Measurements from ENCODE around the gene NF1.
"Not testable (repeated sequence)": the region's sequence is repeated elsewhere in the genome, so short reads cannot be mapped to it uniquely, and the experiment has no call there.

The NF1 gene

DNA sequence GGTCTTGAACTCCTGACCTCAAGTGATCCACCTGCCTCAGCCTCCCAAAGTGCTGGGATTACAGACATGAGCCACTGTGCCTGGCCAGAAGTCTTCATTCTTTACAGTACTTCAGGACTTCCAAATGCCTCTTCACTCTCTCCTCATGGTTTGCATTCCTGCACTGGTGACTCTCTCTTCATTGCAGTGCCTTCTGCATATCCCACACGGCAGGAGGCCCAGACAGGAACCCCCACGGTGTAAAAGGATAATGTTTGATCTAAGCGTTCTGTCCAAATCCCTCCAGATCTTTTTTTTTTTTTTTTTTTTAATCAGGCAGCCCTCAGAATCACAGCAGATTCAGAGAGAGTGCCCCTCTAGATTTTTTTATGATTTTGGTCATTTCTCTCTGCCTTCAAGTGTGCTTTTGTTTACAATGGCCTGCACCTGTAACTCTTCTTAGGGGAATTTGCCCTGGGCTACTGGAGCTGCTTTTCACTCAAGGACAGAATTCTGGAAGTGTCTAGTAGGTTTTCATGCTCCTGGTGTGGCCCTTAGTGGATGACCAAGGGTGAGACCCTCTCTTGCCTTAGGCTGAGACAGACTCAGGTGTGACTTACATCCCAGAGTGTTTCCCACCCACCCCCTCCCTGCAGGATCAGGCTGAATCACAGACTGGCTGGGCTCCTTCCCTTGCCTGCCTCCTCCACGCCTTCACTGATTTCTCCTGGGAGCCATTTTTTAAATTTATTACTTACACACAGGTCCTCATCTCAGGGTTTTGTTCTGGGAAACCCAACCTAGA is 19.8 kb upstream of the NF1 start:
- in situ Hi-C loops (cut with MboI; ENCODE audit: low sequenced_read_pairs): no loop called here

DNA sequence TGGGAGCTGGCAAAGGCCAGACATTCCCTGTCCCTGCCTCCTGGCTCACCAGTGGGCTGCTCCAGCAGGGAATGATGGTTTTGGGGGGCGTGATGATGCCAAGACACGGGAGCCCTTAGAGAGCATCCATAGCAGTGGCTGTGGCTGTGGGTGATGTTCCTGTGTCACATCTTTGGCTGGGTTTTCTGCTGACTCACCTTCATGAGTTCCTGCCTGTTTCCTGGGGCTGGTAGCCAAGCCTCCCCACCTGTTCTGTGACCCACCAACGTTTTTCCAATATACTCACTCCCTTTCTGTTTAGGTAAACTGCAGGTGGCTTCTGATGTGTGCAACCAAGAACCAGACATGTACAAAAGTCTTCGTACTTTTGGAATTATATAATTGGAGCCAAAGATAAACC is 16.5 kb upstream of the NF1 start:
- in situ Hi-C loops (cut with MboI; ENCODE audit: low sequenced_read_pairs): no loop called here

DNA sequence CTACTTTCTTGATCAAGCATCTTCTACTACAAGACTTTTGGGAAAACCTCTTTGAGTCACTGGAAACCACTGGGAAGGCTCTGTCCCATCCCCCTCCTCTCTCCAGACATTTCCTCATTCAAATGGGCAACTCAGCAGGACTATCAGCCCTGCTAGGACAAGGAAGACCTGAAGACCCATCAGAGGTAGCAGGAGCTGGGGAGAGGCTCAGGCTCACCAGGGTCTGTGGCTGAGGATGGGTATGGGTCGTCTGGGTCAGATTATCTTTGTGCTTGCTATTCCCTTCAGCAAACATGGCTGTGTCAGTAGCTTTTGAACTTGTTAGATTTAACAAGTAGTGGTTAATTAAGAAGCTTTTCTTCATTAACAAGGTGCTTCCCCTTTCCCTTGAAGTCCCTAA is 15.0 kb upstream of the NF1 start:
- in situ Hi-C loops (cut with MboI; ENCODE audit: low sequenced_read_pairs): no loop called here

DNA sequence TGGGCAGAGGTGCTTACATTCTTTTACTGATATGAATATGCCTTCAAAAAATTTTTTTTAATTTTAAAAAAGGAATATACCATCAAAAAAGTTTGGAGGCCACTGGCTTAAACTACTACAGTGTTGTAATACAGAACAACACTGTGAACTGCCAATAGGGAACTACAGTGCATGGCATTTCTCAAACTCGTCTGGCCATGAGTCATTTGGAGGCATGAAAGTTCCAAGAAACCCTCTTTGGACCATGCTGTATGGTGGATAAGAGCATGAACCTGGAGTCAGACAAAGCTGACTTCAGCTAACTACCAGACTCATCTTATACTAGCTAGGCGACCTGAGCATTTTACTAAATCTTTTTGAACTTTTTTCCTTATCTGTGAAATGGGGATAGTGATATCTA is 9.2 kb upstream of the NF1 start:
- in situ Hi-C loops (cut with MboI; ENCODE audit: low sequenced_read_pairs): no loop called here

DNA sequence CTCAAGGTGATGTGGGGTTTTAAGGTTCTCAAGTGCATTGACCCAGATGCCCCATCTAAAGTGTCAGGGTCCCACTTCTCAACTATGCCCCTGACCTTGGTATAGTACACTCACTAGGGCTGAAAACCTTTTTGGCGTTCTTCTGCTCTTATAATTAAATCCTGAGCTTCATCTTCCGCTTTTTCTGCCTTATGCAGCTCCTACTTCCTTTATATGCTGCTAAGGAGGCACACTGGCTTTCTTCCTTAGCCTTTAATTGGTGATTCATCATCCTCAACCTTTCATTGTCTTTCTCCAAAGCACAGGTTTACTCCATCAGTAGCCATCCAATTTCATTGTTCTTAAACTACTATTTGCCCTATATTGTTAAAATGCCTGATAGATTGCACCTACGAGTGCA is 5.3 kb upstream of the NF1 start:
- in situ Hi-C loops (cut with MboI; ENCODE audit: low sequenced_read_pairs): no loop called here

DNA sequence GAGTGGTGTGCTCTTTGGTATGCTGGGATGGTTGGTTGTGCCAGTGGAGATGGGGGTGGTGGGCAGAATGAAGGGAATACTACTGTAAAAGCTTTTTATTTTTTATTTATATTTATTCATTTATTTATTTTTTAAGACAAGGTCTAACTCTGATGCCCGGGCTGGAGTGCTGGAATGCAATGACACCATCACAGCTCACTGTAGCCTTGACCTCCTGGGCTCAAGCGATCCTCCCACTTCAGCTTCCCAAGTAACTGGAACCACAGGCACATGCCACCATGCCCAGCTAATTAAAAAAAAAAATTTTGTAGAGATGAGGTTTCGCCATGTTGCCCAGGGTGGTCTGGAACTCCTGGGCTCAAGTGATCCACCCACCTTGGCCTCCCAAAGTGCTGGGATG is 4.1 kb upstream of the NF1 start:
- in situ Hi-C loops (cut with MboI; ENCODE audit: low sequenced_read_pairs): not testable (repeated sequence)

DNA sequence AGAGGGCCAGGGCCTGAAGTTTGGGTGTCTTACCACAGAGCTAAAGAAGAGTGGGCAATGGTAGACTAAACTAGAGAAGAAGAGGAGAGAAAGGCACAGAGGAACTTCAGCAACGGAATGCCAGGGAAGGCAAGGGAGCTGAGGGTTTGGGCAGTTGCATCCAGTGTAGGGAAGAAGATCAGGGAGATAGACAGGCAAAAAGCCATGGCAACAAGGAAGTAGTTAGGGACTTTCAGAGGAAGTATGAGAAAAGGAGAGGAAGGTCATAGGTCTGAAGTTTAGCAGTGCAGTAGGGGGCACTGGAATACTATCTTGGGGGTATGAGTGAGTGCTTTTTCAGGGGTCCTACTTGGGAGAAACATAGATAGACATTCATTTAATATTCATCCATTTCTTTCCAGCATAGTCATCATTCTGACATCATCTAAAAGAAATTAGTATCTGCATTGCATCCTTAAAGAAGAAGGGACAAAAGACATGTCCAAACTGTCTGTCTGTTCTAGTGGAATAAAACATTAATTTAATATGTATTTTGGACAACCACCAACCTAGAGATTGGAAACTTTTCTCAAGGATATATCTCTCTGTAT is 2.2 kb upstream of the NF1 start:
- in situ Hi-C loops (cut with MboI; ENCODE audit: low sequenced_read_pairs): no loop called here

DNA sequence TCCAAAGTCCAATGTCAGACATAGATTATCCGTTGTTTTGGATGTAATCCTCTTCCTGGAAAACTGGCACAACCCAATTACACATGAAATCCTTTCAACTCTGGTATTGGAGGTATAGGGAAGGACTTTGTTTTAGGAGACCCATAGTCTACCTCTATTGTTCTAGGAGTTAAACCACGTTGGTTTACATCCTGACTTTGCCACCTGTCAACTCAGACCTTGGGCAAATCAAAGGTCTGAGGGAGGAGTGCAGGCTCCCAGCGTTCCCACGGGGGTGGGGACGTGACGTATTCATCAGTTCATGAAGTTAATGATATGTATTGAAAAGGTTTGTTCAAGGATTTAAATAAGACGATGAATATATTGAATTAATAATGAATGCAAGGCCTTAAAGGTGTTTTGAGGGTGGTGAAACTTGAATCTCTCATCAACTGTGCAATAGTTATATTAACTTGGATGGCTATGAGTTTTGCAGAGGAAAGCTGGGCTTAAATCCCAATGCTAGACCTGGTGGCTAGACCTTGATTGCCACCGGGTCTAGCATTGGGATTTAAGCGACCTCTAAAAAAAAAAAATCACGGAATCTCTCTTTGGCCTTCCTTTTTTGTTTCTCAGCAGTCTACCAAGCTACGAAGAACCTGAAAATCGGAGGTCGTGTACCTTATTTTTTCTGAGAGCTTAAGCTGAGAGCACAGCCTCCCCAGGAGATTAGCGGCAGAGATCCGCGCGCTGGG is 744 bp upstream of the NF1 start:
- in situ Hi-C loops (cut with MboI; ENCODE audit: low sequenced_read_pairs): no loop called here

DNA sequence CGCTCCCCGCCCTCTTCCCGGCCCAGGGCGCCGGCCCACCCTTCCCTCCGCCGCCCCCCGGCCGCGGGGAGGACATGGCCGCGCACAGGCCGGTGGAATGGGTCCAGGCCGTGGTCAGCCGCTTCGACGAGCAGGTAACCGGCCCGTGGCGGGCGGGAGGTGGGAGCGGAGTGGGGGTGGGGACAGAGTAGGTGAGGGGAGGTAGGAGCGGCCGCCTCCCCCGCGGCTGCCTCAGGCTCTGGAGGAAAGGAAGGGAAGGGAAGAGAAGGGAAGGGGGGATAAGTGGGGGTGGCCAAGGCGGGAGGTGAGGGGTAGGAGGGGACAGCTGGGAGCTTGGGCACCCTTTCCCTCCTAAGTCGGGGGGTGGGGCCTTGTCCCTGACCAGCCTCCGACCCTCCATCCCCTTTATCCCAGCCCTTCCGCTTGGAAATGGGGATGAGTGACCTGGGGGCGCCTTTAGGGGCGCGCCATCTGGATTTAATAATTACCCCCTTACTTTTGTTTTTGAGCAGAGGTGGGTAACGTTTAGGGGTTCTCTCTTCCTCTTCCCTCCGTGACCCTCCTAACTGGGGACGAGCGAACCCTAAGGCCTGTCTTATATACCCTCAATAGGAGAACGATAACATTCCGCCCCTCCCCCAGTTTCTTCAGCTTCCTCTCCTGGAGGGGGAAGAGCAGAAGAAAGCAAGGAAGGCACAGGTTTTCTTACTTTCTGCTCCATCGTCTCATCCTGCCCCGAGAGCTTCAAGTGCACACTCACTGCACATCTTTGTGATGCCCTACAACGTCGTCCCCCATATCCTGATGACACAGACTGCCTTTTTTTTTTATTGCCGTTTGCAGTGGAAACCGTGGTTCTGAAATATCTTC is 694 bp downstream of the NF1 start:
- in situ Hi-C loops (cut with MboI; ENCODE audit: low sequenced_read_pairs): no loop called here

DNA sequence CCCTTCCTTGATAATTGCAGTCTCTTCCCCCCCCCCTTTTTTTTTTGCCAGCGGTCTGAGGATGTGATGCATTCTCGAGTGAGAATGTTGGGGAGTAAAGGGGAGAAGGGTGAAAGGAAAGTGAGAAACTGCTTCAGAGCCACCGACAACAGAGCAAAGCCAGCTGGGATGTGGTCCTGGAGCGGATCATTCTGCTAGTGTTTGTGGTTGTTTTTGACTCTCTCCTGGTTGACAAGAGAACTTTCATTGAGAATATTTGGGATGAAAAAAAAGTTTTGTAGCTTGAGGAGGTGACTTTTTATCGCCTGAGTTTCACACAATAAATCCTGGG is 1.3 kb downstream of the NF1 start:
- in situ Hi-C loops (cut with MboI; ENCODE audit: low sequenced_read_pairs): no loop called here

DNA sequence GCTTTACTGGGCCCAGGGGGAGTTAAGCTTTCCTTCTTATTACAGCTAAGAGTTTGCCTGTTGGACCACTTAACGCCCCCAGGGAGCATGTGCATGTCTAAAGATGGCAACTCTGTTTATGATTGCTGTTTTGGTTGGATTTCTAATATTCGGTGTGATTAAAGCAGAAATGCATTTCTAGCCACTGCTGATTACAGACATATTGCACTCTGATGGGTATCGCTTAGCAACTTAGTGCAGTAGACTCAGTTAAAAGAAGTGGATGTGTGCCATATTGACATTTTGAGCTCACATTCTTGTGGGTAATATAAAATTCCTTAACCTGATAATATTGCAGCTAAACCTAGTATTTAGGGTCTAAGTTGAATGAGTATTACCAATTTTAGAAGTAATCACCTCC is 4.2 kb downstream of the NF1 start:
- in situ Hi-C loops (cut with MboI; ENCODE audit: low sequenced_read_pairs): no loop called here

DNA sequence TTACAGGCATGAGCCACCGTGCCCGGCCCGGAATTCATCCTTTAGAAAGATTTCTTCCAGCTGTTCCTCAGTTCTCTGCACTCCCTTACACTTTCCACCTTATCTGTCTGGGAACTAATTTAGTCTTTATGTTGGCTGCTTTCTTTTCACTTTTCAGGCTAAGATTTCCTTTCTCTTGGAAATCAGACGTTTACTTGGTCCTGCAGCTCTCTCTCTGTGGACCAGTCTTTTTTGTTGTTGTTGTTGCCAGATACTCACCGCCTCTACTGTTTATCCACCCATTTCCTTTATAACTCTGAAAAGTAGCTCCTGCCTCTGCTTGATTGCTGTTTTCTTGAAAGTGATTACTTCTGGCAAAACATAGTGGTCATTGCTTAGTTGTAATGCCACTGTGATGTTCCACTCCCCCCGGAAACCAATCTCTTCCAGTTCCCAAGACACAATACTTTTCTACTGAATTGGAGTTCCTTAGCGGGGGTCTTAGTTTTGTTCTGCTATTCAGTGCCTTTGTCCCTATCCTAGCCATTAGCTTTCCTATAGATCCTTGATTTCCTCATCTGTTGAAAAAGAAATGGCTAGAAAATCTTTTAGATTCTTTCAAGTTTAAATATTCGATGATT is 6.2 kb downstream of the NF1 start:
- in situ Hi-C loops (cut with MboI; ENCODE audit: low sequenced_read_pairs): no loop called here

DNA sequence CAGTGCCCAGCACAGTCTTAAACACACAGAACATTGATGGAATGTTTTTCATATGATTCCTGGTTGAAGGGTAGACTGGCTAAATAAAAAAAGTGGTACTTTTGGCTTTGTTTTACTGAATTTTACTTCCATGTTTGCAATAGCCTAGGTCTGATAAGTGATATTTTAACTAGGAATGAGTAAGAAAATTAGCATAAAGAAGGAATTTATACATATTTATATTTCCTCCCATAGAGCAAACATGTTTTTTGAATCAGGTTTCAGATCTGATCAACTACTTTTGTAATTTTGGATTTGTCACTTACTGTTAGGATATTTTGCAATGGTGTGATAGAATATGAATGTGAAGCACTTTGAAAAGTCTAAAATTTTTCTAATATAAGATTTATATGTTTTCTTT is 7.2 kb downstream of the NF1 start:
- in situ Hi-C loops (cut with MboI; ENCODE audit: low sequenced_read_pairs): no loop called here

DNA sequence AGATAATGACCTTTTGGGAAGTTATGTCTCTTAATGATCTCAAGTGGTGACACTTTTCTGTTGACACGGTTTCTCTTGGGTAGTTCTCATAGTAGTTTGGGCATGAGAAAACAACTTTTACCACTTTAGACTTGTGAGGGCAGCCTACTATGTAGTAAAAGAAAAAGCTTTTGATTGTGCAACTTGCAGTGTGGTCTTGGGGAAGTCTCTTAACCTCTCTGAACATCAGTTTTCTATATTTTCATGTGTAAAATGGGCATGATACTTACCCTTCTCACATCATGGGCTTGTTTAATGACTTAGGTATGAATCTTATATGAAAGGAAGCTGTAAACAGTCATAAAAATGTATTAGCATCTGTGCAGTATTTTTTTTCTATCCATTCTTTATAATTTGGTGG is 11.2 kb downstream of the NF1 start:
- in situ Hi-C loops (cut with MboI; ENCODE audit: low sequenced_read_pairs): no loop called here

DNA sequence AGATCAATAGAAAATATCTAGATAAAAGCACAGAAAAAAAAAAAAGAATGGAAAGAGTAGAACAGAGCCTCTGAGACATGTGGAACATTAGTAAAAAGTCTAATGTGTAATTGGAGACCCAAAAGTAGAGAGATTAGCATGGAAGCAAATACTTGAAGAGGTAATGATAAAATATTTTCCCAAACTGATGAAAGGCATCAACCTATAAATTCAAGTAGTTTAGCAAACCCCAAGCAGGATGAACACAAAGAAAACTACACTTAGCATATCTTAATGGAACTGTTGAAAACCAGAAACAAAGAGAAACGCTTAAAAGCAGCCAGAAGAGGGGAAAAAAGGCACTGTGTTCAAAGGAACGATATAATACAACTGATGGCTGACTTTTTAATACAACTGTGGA is 16.4 kb downstream of the NF1 start:
- in situ Hi-C loops (cut with MboI; ENCODE audit: low sequenced_read_pairs): no loop called here

DNA sequence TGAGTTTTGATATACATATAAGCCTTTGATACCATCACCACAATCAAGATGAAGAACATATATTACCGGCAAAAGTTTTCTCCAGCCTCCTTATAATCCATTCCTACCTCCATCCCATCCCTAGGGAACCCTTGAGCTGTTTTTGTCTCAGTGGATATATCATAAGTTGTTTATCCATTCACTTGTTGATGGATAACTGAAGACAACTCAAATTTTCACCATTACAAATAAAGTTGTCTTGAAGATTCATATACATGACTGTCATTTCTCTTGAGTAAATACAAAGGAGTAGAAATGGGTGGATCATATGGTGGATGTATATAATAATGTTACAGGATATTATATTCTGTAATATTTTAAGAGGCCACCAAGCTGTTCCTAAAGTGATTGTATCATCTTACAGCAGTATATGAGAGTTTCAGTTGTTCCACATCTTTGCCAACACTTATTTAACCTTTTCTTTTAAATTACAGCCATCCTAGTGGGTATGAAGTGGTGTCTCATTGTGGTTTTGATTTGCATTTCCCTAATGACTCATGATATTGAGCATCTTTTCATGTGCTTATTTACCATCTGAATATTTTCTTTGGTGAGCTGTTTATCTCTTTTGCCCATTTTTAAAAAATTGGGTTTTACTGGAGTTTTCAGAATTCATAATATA is 17.4 kb downstream of the NF1 start:
- in situ Hi-C loops (cut with MboI; ENCODE audit: low sequenced_read_pairs): no loop called here

DNA sequence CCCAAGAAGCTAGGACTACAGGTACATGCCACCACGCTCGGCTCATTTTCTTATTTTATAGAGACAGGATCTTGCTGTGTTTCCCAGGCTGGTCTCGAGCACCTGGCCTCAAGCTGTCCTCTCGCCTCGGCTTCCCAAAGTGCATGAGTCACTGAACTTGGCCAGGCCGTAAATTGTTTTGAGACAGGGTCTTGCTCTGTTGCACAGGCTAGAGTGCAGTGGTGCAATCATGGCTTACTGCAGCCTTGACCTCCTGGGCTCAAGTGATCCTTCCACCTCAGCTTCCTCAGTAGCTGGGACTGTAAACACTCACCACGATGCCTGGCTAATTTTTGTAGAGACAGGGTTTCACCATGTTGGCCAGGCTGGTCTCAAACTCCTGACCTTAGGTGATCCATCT is 18.6 kb downstream of the NF1 start:
- in situ Hi-C loops (cut with MboI; ENCODE audit: low sequenced_read_pairs): not testable (repeated sequence)

DNA sequence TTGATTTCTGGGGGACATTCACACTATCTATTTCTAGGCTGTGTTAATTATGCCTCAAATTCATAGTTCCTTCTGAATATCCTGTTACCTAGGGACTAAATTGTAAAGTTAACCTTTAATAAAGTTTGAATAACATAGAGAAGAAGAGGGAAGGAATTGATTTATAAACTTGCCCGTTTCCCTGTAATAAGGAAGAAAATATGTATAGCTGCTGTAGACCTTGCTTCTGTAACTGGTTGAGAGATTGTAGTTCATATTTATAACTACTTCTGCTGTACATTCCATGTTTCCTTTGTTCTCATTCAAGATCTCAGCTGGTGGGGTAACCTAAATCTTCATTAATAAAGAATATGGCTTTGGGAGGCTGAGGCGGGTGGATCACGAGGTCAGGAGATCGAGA is 19.2 kb downstream of the NF1 start:
- in situ Hi-C loops (cut with MboI; ENCODE audit: low sequenced_read_pairs): no loop called here

DNA sequence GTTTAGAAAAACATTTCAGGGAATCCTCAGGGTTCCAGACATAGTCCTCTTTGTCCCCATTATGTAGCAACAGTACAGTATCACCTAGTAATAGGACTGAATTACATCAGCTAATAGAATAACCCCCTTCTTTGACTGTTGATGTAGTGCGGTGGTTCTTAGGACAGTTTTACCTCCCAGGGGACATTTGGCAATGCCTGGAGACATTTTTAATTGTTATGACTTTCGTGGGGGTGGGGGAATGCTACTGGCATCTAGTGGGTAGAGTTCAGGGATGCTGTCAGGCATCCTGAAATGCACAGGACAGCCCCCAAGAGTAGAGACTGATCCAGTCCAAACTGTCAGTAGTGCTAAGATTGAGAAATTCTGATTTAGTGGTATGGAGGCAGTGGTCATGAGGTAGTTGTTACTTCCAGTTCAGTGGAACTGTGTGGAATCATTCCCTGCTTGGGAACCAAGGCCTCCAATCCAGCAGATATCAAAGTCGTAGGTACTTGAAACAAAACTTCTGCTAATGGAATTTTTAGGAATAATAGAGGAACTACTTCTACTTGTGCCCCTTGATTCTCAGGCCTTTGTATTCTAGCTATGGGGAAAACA is 20.3 kb downstream of the NF1 start:
- in situ Hi-C loops (cut with MboI; ENCODE audit: low sequenced_read_pairs): no loop called here

DNA sequence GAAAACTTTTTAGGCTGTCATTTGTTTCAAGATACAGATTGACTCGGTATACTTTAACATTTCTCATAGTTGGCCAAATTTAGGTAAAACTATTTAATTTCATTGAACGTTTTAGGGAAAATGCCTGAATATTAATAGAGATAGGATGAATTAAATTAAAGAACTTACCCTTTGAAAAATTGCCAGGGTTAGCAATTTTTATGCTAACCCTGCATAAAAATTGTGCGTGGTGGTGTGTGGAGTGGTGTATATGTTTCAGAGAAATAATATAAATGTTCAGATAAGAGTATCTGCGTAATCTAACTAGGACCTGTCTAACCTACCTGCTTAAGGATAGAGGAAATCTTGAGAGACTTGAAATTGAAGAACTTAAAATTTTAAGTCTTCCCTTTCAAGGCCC is 21.4 kb downstream of the NF1 start:
- in situ Hi-C loops (cut with MboI; ENCODE audit: low sequenced_read_pairs): no loop called here
